GM12801 (cell line): Measurements from ENCODE around the gene MUC16.

Experiments used
- CTCF ChIP-seq: IDR thresholded peaks from one replicate; pipeline ENCODE4 v1.5.1; 2011; ENCODE audit warnings: control low read depth; ENCODE audit not compliant: insufficient read length; ENCODE audit errors: extremely low read depth

MUC16 gene

GRCh38 chr19:9018163-9018875 lies 8.1 kb upstream of the MUC16 start:
- no peak for TF ChIP-seq CTCF

- TF ChIP-seq CTCF: no peak
These were observed 4.6 kb upstream of the MUC16 start for GRCh38 chr19:9014803-9015202.

- no peak for TF ChIP-seq CTCF
These were observed 3.8 kb upstream of the MUC16 start for GRCh38 chr19:9013988-9014387.

- TF ChIP-seq CTCF: no peak
These were observed 1.7 kb upstream of the MUC16 start for GRCh38 chr19:9011875-9012274.

- no peak for TF ChIP-seq CTCF
These were observed 484 bp upstream of the MUC16 start for GRCh38 chr19:9010693-9011092.

- TF ChIP-seq CTCF: no peak
These were observed 778 bp downstream of the MUC16 start for GRCh38 chr19:9009431-9009830.

GRCh38 chr19:9008667-9009066 lies 1.5 kb downstream of the MUC16 start:
- no peak for TF ChIP-seq CTCF

- no peak for TF ChIP-seq CTCF
These were observed 9.3 kb downstream of the MUC16 start for GRCh38 chr19:9000933-9001332.
